ENCODE results near the gene ZNF337.

GRCh38 chr20:25744261-25744660 lies 47.6 kb upstream of the ZNF337 start:
- TF ChIP-seq CTCF (IDR thresholded peaks at IDR 0.05) (no peak), POLR2A (IDR thresholded peaks at IDR 0.05) (no peak)

Data from tibial nerve (tissue), 3 donors.